ENCODE measurements around the gene RPLP2.

The RPLP2 gene

GRCh38 chr11:842370-843002, 32.7 kb downstream of the RPLP2 start, which contains the start of the genes POLR2L and TSPAN4:
Gene POLR2L, minus strand, starts transcription at chr11:842529. Its CDS starts 21 bp downstream, at chr11:842508.
Gene TSPAN4, plus strand, starts transcription at chr11:842852. Its CDS starts 7,453 bp downstream, at chr11:850305.
- peak within 1 kb of the TSS; percentile 71 for H3K4me2 ChIP-seq (ENCODE audit: low read length)
- peak within 1 kb of the TSS; percentile 68 for H3K4me3 ChIP-seq (ENCODE audit: low read depth, low read length)
- H2AFZ ChIP-seq = peak within 1 kb of the TSS; percentile 94
- peak within 1 kb of the TSS; percentile 90 for H3K27ac ChIP-seq
- no peak for TF ChIP-seq CTCF (IDR thresholded peaks at IDR 0.05)
- H3K9me3 ChIP-seq (ENCODE audit: control insufficient read depth, low read length) = no peaks in the 10 kb centered on the region
- H3K9ac ChIP-seq = no peak within 1 kb of the TSS
- peaks cover 3% of the 10 kb centered on the region for H3K4me1 ChIP-seq
- no peaks in the 10 kb centered on the region for H3K79me2 ChIP-seq
- H3K27me3 ChIP-seq (ENCODE audit: control insufficient read depth, insufficient read depth, low read length) = no peaks in the 10 kb centered on the region
- H3K36me3 ChIP-seq (ENCODE audit: control insufficient read depth, insufficient read depth, low read length) = no peaks in the 10 kb centered on the region

GRCh38 chr11:843086-843734, 33.4 kb downstream of the RPLP2 start:
- peak overlapping the region; percentile 71 for H3K4me2 ChIP-seq (ENCODE audit: low read length)
- H3K4me1 ChIP-seq = peaks cover 3% of the 10 kb centered on the region
- peak overlapping the region; percentile 61 for H3K27ac ChIP-seq
- H3K79me2 ChIP-seq = no peaks in the 10 kb centered on the region
- no peak for TF ChIP-seq CTCF (IDR thresholded peaks at IDR 0.05)
- no peak overlapping the region for H3K9ac ChIP-seq
- peak overlapping the region; percentile 62 for H2AFZ ChIP-seq
- H3K9me3 ChIP-seq (ENCODE audit: control insufficient read depth, low read length) = no peaks in the 10 kb centered on the region
- no peaks in the 10 kb centered on the region for H3K36me3 ChIP-seq (ENCODE audit: control insufficient read depth, insufficient read depth, low read length)
- peak overlapping the region; percentile 68 for H3K4me3 ChIP-seq (ENCODE audit: low read depth, low read length)
- no peaks in the 10 kb centered on the region for H3K27me3 ChIP-seq (ENCODE audit: control insufficient read depth, insufficient read depth, low read length)

GRCh38 chr11:843818-844692, 34.3 kb downstream of the RPLP2 start:
- Histone ChIP-seq H3K4me1 (peaks cover 3% of the 10 kb centered on the region), H3K9ac (no peak overlapping the region), H3K27me3 (ENCODE audit: control insufficient read depth, insufficient read depth, low read length) (no peaks in the 10 kb centered on the region), H3K9me3 (ENCODE audit: control insufficient read depth, low read length) (no peaks in the 10 kb centered on the region), H2AFZ (no peak overlapping the region), H3K36me3 (ENCODE audit: control insufficient read depth, insufficient read depth, low read length) (no peaks in the 10 kb centered on the region), H3K27ac (peak overlapping the region; percentile 61), H3K4me3 (ENCODE audit: low read depth, low read length) (peak overlapping the region; percentile 68), H3K4me2 (ENCODE audit: low read length) (peak overlapping the region; percentile 71), H3K79me2 (no peaks in the 10 kb centered on the region)
- TF ChIP-seq CTCF (IDR thresholded peaks at IDR 0.05) = no peak

GRCh38 chr11:844693-845644, 35.2 kb downstream of the RPLP2 start:
- Histone ChIP-seq H3K27me3 (ENCODE audit: control insufficient read depth, insufficient read depth, low read length) (no peaks in the 10 kb centered on the region), H3K4me3 (ENCODE audit: low read depth, low read length) (no peak overlapping the region), H3K27ac (peak overlapping the region; percentile 61)

More at GRCh38 chr11:844693-845644, 35.2 kb downstream of the RPLP2 start:
- Histone ChIP-seq H3K4me2 (ENCODE audit: low read length) (peak overlapping the region; percentile 71), H3K4me1 (peaks cover 3% of the 10 kb centered on the region), H3K79me2 (no peaks in the 10 kb centered on the region), H3K9me3 (ENCODE audit: control insufficient read depth, low read length) (no peaks in the 10 kb centered on the region), H2AFZ (no peak overlapping the region), H3K36me3 (ENCODE audit: control insufficient read depth, insufficient read depth, low read length) (no peaks in the 10 kb centered on the region), H3K9ac (no peak overlapping the region)
- no peak for TF ChIP-seq CTCF (IDR thresholded peaks at IDR 0.05)
